GM12874 (cell line): Measurements from ENCODE around the gene GMPS.

ENCODE experiments used
- CTCF ChIP-seq: IDR thresholded peaks from 2 replicates; pipeline ENCODE4 v1.5.1; 2011; ENCODE audit warnings: low read depth, mild to moderate bottlenecking, control low read depth, low read length, moderate library complexity; ENCODE audit not compliant: insufficient read depth

Gene GMPS

GRCh38 chr3:155956508-155957411, 86.3 kb downstream of the GMPS start:
- no peak for TF ChIP-seq CTCF

- no peak for TF ChIP-seq CTCF
These were observed 87.0 kb downstream of the GMPS start for GRCh38 chr3:155957412-155957880.

- TF ChIP-seq CTCF = no peak
These were observed 88.2 kb downstream of the GMPS start for GRCh38 chr3:155958676-155959075.

GRCh38 chr3:155960060-155960459, 89.6 kb downstream of the GMPS start:
- TF ChIP-seq CTCF = no peak

GRCh38 chr3:155963570-155963969, 93.1 kb downstream of the GMPS start:
- no peak for TF ChIP-seq CTCF

GRCh38 chr3:155970398-155970797, 99.9 kb downstream of the GMPS start:
- no peak for TF ChIP-seq CTCF

- TF ChIP-seq CTCF = no peak
These were observed 102.6 kb downstream of the GMPS start for GRCh38 chr3:155972885-155973584.
